Inflammatory macrophage (primary cell): Measurements from ENCODE around the gene PAM16.

Source experiments
- DNase-seq, 2 donors: peaks; one replicate each; pipeline ENCODE4 v3.0.0-alpha.2; 2020 to 2022

The PAM16 gene

DNA sequence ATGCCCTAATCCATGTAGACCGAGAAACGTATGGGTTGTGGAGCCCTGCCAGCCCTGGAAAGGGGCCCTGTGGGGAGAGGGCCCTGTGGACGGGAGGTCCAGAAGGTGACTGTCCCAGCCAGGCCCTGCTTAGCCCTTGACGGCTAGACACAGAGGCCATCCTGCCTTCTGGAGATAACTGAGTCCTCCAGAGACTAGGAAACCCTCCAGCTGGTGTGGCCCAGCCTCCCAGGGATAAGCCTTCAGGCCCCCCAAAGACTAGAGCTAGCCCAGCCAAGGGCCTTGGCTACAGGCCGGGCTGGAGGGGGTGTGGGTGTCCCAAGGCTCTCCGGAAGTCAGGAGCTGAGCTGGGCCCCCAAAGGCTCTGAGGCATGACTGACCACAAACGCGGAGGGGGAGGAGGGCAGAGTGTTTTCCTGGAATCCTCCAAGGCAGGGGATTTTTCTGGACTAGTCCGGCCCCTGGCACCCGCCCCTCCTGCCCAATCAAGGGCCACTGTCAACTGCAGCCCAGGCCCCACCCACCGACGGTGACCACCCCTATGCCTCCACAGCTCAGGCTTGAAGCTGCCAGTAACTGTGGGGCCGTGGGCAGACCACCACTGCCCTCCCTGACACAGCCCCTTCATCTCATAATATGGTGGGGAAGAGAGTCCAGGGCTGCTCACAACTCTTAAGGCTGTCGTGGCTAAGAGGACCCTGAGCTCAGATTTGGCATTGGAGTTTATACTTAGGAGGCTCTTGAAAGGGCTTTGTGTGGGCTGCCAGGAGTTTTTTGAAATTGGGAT lies 19.6 kb upstream of the PAM16 start:
- DNase-seq = no peak

DNA sequence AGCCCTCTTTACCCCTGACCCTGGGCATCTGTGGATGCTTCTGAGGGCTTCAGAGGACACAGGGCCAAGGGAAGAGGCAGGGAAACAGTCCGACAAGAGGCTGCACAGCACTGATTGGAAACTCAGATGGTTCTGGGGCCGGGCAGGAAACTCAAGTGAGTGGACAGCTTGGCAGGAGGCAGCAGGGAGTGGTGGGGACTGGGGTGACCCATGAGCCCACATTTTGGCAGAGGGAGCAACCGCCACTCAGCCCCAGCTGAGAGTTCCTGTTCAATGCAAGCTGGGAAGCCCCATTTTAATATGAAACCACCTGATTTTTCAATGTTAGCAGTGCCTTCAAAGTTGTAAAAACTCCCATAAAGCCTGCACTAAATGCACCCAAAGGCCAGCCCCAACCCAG lies 19.0 kb upstream of the PAM16 start:
- no peak for DNase-seq

DNA sequence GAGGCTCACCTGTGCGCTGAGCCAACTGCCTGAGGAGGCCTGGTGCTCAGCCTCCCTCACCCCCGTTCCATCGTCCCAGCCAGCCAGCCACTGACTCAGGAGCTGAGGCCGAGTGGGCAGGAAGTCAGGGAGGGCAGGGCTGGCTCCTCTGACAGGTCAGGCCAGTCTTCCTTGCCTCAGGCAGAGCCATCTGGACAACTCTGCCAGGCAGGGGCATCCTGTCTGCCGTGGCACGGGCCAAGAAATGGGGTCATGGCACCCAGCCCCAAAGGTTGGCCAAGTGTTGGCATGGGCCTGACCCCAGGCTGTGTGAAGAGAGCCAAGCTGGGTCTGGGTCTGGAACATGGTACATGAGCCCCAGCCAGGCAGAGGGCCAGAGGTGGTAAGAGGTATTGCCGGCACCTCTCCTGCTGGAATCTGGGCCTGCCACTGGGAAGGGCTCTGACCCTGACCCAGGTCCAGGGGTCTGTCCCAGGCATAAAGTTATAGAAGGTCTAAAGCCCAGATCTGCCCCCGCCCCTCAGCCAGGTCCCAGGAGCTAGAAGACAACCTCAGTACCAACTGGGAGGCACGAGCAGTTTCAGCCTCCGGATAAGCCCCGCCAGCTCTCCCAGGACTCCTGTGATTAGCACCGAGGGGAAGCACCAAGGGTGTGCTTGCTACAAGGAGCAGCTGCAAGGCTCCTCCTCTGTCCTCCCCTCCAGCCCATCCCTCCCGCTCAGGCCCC lies 18.0 kb upstream of the PAM16 start:
- DNase-seq = no peak

DNA sequence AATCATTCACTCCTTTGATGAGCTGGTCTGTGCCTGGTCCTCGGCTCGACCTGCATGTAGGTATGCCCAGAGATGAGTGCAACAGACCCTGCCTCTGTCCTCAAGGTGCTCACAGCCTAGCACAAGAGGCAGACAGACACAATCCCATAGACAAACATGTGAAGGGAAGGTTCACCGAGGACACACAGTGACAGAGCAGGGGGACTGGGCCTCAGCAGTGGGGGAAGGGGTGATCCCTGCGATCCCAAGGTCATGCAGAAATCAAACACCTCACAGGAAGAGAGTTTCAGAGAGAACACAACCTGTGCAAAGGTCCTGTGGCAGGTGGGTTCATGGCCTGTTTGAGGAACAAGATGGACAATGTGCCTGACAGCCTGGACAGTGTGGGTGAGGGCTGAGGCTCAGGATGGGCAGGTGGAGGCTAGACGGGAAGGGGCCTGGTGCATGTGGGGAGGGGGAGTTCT lies 16.3 kb upstream of the PAM16 start:
- DNase-seq = no peak

DNA sequence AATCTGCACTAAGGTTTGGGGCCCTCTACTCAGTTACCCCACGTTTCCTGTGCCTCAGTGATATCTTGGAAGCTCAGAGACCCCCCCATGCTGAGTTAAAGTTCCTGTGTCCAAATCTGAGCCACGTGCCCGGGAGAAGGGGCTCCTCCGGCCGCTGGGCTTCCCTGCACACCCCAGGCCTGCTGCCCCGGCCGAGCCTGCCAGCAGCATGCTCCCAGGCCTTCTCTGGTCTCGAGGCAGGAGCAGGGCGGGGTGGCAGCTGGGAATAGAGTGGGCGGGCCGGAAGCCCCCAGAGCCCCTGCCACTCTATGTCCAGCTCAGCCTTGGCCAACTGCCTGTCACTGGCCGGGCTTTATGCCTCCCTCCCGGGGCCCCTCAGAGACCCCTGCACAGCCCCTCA lies 14.9 kb upstream of the PAM16 start:
- no peak for DNase-seq

DNA sequence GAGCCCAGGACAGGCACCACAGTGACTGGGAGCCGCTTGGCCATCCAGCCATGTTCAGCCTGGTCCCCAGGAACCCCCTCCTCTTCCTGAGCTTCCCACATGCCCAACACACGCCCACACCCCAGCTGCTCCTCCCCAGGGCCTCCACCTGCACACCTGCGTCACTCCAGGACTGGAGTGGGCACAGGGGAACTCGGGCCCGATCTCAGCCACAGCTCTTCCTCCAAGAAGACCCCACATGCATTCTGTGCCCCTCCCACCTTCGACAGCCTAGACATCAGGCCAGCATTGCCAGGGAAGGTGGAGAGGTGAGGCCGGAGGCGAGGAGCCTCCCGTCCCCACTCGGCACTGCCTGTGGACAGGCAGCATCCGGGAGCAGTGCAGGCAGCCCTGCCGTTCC lies 14.5 kb upstream of the PAM16 start:
- DNase-seq = no peak

DNA sequence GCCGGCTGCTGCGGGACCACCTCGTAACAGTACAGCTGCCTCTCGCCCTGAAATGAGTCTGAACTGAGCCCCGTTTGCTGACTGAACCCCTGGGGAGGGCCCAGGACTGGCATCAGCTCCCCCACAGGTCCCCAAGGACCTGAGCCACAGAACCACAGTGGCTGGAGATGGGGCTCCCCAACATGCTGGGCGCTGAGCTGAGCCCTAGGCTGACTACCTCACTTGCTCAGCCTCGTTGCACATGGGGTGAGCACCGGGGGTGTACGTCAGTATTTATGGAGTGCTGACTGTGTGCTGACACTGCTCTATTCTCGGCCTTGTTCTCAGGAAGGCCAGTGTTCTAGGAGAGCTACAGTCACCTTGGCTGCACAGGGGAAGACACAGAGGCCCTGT lies 13.9 kb upstream of the PAM16 start:
- DNase-seq = no peak

DNA sequence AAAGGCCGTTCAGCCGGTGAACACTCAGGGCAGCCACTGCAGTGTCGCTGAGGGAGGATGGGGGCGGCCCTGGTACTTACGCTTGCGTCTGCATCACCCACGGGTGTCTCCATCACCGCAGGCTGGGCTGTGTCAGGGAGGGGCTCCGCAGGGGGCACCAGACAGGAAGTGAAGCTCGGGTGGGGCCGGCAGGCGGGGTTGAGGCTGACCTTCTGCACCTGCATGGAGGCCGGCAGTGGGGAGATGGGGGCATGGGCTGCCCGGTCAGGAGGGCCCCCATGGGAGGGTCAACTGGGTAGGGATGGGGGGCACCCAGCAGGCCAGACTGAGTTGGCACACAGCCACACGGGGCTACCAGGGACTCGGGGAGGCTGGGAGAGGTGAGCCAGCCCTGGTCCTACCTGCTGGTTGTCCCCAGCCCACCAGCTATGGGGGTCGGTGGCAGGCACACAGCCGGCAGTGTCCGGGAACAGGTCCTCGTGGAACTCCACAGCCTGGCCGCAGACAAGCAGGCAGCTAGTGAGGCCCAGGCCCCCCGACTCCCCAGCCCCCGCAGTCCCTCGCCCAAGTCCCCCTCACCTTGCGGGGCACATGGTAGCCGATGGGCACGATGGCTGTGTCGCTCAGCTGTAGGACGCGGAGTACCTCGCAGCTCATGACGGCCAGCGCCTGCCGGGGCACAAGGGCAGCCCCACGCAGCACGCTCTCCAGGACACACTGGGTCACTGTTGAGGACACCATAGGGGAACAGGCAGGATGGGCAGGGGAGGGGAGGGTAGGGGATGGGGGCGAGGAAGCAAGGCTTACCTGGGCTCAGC lies 13.3 kb upstream of the PAM16 start:
- DNase-seq = no peak

DNA sequence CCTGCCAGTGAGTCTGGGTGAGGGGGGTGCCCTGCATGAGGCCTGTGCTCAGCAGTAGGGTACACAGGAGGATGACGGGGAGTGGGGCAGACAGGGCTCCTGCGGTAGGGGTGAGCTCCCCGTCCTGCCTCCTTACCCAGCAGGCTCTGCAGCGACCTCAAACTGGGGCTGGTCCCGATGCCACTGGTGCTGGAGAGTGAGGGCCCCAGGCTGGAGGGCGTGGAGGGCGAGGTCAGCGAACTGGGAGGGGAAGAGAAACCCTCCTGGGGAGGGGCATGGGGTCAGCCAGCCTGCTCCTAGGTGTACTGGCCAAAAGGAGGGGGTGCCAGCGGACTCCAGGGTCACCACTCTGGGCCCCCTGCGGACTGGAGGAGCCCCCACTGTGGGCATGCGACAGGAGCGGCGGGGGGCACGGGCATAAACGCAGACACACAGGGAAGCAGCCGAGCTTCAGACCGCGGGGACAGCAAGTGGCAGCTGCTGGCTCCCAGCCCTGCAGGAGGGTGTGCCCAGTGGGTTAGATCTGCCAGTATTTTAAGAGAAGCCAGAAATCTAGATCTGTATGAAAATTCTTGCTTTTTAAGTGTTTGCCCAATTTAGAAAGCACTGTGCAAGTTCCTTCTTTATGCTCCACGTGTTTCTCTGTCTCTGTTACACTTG lies 11.5 kb upstream of the PAM16 start:
- DNase-seq = peak in 1 of 2 donors; percentile 7

DNA sequence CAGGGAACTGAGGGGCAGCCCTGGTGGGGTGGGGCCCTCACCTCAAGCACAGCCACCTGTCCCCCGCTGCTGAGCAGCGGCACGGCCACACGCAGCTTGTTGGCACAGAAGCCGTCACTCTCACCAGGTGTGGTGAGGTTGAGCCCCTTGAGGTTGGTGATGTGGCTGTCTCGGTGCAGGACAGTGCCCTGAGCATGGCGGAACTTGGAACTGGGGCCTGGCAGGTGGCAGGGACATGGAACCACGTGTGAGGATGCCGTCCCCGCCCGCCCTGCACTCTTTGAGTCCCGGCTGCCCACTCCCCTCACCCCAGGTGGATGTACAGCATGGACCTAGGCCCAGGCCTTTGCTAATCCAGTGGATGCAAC lies 10.8 kb upstream of the PAM16 start:
- DNase-seq = no peak

DNA sequence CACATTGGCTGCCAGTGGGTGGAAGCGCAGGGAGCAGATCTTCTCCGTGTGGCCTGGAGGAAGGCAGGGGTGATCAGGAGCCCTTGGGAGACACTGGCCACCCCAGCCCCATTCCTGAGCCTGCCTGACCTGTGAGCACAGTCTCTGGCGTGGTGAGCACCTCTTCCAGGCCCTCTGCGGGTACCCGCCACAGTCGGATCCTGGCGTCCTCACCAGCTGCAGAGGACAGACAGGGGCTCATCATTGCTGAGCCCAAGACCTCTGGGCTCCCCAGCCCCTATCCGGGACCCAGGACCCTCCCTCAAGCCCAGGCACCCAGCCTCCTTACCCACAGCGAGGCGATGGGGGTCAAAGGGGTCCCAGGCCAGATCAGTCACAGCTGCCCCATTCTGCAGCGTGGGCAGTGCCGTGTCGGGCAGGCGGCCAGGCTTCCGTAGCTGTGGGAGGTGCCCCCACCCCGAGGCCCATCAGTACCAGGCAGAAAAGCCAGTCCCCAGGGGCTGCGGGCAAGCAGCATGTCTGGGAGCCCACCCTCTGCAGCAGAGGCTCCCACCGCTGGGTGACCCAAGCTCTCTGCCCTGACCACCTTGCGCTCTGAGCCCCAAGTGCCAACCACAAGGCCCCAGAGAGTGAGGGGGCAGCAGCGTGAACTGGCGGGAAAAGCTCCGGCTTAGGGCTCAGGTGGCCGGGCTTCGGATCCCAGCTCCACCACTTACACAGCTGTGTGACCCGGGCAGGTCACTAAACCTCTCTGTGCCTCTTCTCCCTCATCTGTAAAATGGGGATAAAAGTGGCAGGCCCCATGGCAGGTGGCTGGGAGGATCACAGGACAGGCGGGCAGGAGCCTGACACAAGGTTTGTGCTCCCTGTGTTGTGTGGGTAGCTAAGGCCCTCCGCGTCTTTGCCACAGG lies 10.2 kb upstream of the PAM16 start:
- DNase-seq = no peak

DNA sequence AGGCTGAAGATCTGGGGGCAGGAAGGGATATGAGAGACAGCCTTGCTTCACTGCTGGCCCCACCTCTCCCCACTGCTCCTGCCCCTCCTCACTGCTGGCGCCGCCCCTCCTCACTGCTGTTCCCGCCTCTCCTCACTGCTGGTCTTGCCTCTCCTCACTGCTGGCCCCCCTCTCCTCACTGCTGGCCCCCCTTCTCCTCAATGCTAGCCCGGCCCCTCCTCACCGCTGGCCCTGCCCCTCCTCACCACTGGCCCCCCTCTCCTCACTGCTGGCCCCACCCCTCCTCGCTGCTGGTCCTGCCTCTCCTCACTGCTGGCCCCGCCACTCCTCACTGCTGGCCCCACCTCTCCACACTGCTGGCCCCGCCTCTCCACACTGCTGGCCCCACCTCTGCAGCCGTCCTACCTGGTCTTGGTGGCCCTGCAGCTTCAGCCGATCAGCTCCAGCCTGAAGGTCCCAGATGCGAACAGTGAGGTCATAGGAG lies 9.5 kb upstream of the PAM16 start:
- no peak for DNase-seq

DNA sequence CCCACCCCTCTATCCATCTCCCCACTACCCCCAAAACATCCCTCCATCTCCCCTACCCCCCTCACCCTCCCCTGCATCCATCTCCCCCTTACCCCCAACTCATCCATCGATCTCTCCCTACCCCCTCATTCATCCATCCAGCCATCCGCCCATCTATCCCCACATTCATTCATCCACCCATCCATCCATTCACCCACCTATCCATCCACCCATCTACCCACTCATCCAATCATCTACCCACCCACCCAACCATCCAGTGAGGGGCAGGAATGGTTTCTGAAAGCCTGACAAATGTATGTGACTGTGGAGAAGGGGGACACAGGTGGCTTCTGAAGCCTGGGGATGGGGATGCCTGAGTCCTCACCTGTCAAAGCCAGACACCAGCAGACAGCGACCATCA lies 8.8 kb upstream of the PAM16 start:
- DNase-seq = no peak

DNA sequence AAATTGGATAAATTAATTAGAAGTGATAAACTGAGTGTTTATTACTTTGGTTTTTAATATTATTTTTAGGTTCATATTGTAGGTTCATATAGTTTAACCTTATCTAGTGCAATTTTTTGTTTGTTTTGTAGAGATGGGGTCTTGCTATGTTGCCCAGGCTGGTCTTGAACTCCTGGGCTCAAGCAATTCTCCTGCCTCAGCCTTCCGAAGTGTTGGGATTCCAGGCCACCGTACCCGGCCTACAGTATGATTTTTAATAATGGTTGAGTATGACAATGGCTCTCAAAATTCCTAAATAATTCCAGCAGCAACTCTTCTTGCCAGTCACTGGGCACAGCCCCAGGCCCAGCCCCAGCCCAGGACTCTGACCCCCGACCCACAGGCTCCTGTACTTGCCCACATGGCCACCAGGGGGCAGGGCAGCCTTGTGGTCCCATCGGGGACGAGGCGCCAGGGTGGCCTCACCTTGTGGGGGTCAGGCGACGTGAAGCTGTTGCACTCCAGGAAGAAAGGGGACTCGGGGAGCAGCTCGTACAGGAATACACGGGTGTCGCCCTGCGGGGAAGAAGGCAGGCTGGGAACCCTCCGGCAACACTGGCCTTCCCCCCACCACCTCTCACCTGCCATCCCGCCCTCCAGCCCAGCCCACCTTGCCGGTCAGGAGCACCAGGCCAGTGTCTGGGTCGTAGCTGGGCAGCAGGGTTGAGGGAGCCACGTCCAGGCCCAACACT lies 7.9 kb upstream of the PAM16 start:
- DNase-seq = peak; percentile 17 to 31

DNA sequence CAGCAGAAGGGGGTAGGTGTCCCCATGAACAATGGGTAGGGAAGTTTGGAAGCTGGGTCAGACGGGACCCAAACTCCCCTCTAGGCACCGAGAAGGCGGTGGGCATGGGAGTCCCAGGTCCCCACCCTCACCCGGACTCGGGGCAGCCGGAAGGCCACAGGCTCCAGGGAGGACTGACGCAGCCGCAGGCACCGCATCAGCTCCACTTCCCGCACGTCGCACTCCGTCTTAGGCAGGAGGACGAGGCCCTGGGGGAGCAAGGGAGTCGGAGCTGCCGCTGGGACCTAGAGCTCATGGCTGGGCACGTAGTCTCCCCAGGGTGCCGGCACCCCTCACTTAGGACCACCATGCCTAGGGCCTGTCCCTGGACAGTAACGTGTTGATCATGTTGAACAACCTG lies 7.1 kb upstream of the PAM16 start:
- DNase-seq = no peak

DNA sequence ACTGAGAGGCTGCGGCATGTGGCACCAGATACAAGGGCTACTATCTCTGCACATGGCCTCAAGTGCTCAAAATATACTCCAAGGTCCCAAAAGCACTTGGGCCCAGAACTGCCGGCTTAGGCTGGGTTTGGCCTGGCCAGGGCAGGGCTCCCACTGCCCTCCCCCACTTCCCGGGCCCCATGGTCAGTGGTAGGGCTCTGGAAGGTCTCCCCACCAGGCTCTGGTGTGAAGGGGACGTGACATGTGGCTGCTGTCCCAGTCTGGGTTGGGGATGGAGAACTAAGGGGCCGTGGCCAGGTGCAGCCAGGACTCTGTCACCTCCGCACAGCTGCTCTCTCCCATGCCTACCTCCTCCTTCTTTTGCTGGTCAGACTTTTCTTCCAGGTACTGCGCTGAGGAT lies 5.7 kb upstream of the PAM16 start:
- DNase-seq = no peak

DNA sequence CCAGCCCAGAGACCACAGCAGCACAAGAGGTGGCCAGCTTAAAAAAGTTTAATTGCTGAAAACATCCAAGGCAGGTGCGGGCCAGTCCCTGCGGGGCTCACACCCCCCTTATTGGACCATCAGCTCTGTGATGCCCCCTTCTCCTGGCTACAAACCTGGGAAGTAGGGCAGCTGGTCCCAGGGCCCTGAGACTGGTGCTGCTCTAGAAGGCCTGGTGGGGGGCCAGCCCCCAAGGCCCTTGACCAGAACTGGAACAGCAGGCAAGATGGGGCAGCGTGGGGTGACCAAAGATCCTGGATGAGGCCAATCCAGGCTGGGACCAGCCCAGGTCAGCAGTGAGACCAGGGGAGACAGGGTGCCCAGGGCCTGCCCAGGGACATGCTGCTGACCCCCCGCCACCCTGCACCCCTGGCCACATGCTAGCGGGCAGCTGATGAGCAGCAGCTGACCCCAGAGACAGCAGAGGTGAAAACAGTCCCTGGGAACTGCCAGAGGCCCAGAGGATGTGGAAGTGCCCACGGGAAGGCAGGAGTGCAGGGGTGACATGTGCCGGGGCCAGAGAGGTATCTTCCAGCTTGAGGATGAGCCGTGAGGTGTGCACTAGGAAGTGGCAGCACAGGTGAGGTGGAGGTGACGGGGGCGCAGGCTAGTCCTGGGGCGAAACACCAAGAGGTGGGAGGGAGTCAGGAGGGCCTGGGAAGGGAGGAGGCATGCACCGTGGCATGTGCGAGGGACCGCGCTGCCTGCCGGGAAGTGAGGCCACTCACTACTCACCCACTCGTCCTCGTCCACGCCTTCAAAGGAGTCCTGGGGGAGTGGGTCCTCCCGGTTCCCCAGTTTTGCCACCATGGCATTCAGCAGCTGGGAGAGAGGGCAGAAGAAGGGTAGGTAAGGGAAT lies 3.6 kb upstream of the PAM16 start:
- no peak for DNase-seq

DNA sequence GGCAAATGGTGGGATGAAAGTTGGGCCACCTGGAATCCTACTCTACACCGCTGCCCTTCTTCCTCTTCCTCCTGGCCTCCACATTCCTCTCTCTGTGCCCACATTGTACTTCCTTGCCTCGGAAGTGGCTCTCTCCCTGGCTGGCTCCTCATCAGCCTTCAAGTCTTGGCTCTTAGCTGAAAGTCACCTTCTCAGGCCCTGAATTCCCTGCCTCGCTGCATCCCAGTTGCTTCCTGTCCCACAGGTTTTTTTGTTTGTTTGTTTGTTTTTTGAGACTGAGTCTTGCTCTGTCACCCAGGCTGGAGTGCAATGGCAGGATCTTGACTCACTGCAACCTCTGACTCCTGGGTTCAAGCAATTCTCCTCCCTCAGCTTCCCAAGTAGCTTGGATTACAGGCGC lies 2.6 kb upstream of the PAM16 start:
- DNase-seq = no peak

DNA sequence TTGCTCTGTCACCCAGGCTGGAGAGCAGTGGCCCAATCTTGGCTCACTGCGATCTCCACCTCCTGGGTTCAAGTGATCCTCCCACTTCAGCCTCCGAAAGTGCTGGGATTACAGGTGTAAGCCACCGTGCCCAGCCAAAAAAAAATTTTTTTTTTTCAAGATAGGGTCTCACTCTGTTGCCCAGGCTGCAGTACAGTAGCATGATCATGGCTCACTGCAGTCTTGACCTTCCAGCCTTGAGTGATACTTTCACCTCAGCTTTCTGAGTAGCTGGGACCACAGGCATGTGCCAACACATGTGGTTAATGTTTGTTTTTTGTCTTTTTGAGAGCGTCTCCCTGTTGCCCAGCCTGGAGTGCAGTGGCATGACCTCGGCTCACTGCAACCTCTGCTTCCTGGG lies 1.7 kb upstream of the PAM16 start:
- no peak for DNase-seq

DNA sequence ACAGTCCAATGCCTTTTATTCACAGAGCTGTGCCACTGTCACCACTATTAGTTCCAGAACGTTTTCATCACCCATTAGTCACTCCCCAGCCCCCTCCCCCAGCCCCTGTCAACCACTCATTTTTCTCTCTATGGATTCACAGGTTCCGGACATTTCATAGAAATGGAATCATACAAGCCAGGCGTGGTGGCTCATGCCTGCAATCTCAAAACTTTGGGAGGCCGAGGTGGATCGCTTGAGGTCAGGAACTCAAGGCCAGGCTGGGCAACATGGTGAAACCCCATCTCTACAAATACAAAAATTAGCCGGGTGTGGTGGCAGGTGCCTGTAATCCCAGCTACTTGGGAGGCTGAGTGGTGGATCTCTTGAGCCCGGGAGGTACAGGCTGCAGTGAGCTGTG lies 759 bp upstream of the PAM16 start:
- DNase-seq = no peak
